ENCODE results near the gene ATF2.

The ATF2 gene

DNA sequence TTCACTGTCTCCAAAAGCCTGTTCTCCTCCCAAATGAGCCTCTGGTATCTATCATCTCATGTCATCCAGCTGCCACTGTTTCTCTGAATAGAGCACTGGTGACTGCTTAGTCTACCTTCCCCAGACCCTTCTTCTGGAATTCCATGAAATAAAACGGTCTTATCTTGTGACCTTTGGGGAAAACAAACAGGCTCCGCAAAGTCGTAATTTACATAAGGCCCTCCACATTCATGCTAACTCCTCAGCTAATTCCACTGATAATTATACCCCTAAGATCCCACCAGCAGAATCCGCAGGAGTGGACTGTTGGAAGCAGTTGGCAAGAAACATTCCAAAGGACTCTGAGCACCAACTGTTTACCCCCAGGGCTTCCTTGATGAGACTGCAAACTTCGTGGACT, 129.0 kb downstream of the ATF2 start:
- no peak for FAIRE-seq
- DNase-seq (ENCODE audit: insufficient read length), result no peak
- TF ChIP-seq POLR2AphosphoS5 (IDR thresholded peaks at IDR 0.05; ENCODE audit: low read depth, low read length) (no peak), TAF1 (IDR thresholded peaks at IDR 0.05; ENCODE audit: borderline replicate concordance, low read depth, low read length) (no peak), POLR2A (IDR thresholded peaks at IDR 0.05; ENCODE audit: low read depth, low read length) (no peak)

DNA sequence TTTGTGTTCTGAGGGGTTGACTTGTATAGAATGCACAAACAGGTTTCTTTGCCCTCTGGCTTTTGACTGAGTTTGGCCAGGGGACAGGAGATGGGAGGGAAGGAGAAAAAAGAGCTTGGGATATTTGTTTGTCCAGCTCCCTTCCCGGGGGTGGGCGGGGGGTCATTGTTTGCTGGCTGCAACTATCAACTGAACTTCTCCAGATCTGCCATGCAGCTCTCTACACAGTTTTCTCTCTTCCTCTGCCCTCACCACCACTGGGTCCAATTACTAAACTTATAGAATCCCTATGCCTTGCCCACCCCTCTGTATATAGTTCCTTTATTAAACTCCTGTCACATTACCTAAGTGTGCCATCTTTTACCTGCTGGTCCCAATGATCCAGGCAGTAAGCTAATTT, 130.1 kb downstream of the ATF2 start:
- no peak for FAIRE-seq
- DNase-seq (ENCODE audit: insufficient read length), result no peak
- TF ChIP-seq TAF1 (IDR thresholded peaks at IDR 0.05; ENCODE audit: borderline replicate concordance, low read depth, low read length) (no peak), POLR2AphosphoS5 (IDR thresholded peaks at IDR 0.05; ENCODE audit: low read depth, low read length) (no peak), POLR2A (IDR thresholded peaks at IDR 0.05; ENCODE audit: low read depth, low read length) (no peak)

GRCh38 chr2:175036582-175037018, 131.4 kb downstream of the ATF2 start:
- no peak for DNase-seq (ENCODE audit: insufficient read length)
- TF ChIP-seq POLR2AphosphoS5 (IDR thresholded peaks at IDR 0.05; ENCODE audit: low read depth, low read length) (no peak), POLR2A (IDR thresholded peaks at IDR 0.05; ENCODE audit: low read depth, low read length) (no peak), TAF1 (IDR thresholded peaks at IDR 0.05; ENCODE audit: borderline replicate concordance, low read depth, low read length) (no peak)
- no peak for FAIRE-seq

GRCh38 chr2:175035806-175036205, 132.2 kb downstream of the ATF2 start:
- no peak for TF ChIP-seq POLR2AphosphoS5 (IDR thresholded peaks at IDR 0.05; ENCODE audit: low read depth, low read length)
- TF ChIP-seq TAF1 (IDR thresholded peaks at IDR 0.05; ENCODE audit: borderline replicate concordance, low read depth, low read length), result no peak
- no peak for TF ChIP-seq POLR2A (IDR thresholded peaks at IDR 0.05; ENCODE audit: low read depth, low read length)
- DNase-seq (ENCODE audit: insufficient read length), result no peak
- no peak for FAIRE-seq

DNA sequence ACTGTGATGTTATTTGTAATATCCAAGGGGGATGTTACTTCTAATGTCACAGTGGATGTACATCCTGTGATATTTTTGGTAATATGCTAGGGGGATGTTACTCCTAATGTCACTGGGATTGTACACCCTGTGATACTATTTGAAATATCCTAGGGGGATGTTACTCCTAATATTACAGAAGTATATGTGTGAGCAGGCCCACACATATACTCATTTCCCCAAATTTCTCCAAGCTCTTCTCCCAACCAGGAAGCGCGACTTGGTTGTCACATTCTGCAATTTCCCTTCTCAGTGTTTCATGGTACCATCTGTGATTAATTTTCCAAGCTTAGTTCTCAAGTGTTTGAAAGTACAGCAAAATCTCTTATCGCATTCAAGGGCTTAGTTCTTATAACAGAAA, 133.3 kb downstream of the ATF2 start:
- TF ChIP-seq POLR2A (IDR thresholded peaks at IDR 0.05; ENCODE audit: low read depth, low read length) (no peak), TAF1 (IDR thresholded peaks at IDR 0.05; ENCODE audit: borderline replicate concordance, low read depth, low read length) (no peak), POLR2AphosphoS5 (IDR thresholded peaks at IDR 0.05; ENCODE audit: low read depth, low read length) (no peak)
- no peak for FAIRE-seq
- no peak for DNase-seq (ENCODE audit: insufficient read length)

- no peak for TF ChIP-seq TAF1 (IDR thresholded peaks at IDR 0.05; ENCODE audit: borderline replicate concordance, low read depth, low read length)
- TF ChIP-seq POLR2AphosphoS5 (IDR thresholded peaks at IDR 0.05; ENCODE audit: low read depth, low read length), result no peak
- no peak for TF ChIP-seq POLR2A (IDR thresholded peaks at IDR 0.05; ENCODE audit: low read depth, low read length)
- no peak for FAIRE-seq
- DNase-seq (ENCODE audit: insufficient read length), result no peak
These were observed 137.4 kb downstream of the ATF2 start for GRCh38 chr2:175030380-175031271.

- TF ChIP-seq POLR2A (IDR thresholded peaks at IDR 0.05; ENCODE audit: low read depth, low read length) (no peak), TAF1 (IDR thresholded peaks at IDR 0.05; ENCODE audit: borderline replicate concordance, low read depth, low read length) (no peak), POLR2AphosphoS5 (IDR thresholded peaks at IDR 0.05; ENCODE audit: low read depth, low read length) (no peak)
- DNase-seq (ENCODE audit: insufficient read length), result no peak
- no peak for FAIRE-seq
These were observed 140.2 kb downstream of the ATF2 start for GRCh38 chr2:175027755-175028154.

DNA sequence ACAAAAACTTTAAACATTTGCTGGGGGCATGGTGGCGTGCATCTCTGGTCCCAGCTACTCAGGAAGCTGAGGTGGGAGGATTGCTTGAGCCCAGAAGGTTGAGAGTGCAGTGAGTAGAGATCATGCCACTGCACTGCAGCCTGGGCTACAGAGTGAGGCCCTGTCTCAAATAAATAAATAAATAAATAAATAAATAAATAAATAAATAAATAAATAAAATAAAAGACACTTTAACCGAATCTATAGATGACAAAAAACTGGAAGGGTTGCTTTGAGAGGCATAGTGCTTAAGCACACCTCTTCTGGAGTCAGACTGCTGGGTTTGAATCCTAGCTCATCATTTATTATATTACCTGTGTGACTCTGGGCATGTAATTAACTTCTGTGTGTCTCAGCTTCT, 141.6 kb downstream of the ATF2 start:
- FAIRE-seq, result no peak
- no peak for DNase-seq (ENCODE audit: insufficient read length)
- TF ChIP-seq TAF1 (IDR thresholded peaks at IDR 0.05; ENCODE audit: borderline replicate concordance, low read depth, low read length) (no peak), POLR2AphosphoS5 (IDR thresholded peaks at IDR 0.05; ENCODE audit: low read depth, low read length) (no peak), POLR2A (IDR thresholded peaks at IDR 0.05; ENCODE audit: low read depth, low read length) (no peak)

GRCh38 chr2:175025946-175026345, 142.1 kb downstream of the ATF2 start:
- FAIRE-seq (no peak), DNase-seq (ENCODE audit: insufficient read length) (no peak)
- no peak for TF ChIP-seq TAF1 (IDR thresholded peaks at IDR 0.05; ENCODE audit: borderline replicate concordance, low read depth, low read length)
- TF ChIP-seq POLR2AphosphoS5 (IDR thresholded peaks at IDR 0.05; ENCODE audit: low read depth, low read length), result no peak
- no peak for TF ChIP-seq POLR2A (IDR thresholded peaks at IDR 0.05; ENCODE audit: low read depth, low read length)

- DNase-seq (ENCODE audit: insufficient read length) (no peak), FAIRE-seq (no peak)
- TF ChIP-seq TAF1 (IDR thresholded peaks at IDR 0.05; ENCODE audit: borderline replicate concordance, low read depth, low read length) (no peak), POLR2A (IDR thresholded peaks at IDR 0.05; ENCODE audit: low read depth, low read length) (no peak), POLR2AphosphoS5 (IDR thresholded peaks at IDR 0.05; ENCODE audit: low read depth, low read length) (no peak)
These were observed 142.8 kb downstream of the ATF2 start for GRCh38 chr2:175025233-175025632.

DNA sequence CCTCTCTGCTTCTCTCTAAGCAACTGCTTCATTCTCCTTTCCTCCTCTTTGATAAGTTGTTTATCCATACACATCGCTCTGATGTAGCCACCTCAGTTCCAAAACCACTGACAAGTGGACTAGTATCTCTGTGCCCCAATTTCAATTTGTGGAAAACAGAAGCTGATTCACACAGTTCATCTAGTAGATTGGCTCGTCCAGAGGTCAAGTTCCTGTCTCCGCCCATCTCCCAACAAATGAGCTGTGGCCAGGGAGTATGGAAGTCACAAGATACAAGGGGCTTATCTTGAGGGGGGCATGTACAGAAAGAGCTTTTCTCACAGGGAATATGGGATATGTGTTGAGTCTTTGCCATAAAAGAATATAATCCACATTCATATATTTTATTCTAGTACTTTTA, 145.1 kb downstream of the ATF2 start:
- FAIRE-seq, result no peak
- TF ChIP-seq TAF1 (IDR thresholded peaks at IDR 0.05; ENCODE audit: borderline replicate concordance, low read depth, low read length) (no peak), POLR2AphosphoS5 (IDR thresholded peaks at IDR 0.05; ENCODE audit: low read depth, low read length) (no peak), POLR2A (IDR thresholded peaks at IDR 0.05; ENCODE audit: low read depth, low read length) (no peak)
- no peak for DNase-seq (ENCODE audit: insufficient read length)
